ENCODE data around the gene ZNF624.
A peak's percentile ranks its signal among the peaks of the same experiment; 100 is the strongest.

GRCh38 chr17:16653367-16654041 is at the start of gene ZNF624:
- peak in 1 of 3 experiments; percentile 35 for TF ChIP-seq CTCF (IDR thresholded peaks at IDR 0.05)
- TF ChIP-seq POLR2A (IDR thresholded peaks at IDR 0.05) = peak in 1 of 2 donors; percentile 45

All from vagina (tissue), 2 donors.